CD4-positive, alpha-beta memory T cell (primary cell): ENCODE measurements around the gene AZU1. TPM values are rescaled to one million over a fixed set of nuclear protein-coding genes. Genes with fewer than 3 reads are reported as not detected.
"Not testable (repeated sequence)": the region's sequence is repeated elsewhere in the genome, so short reads cannot be mapped to it uniquely, and the experiment has no call there.

Experiments used
- CTCF ChIA-PET: fragments of 350-600 bp; sonication (Branson Sonifier 250); formaldehyde crosslinking; loops from one replicate; lab custom pipeline; 2021; ENCODE audit warnings: inconsistent platforms; ENCODE audit not compliant: partially characterized antibody; lab: Charles Lee
- POLR2A ChIA-PET: fragments of 350-600 bp; sonication (Branson Sonifier 250); formaldehyde crosslinking; loops from one replicate; lab custom pipeline; 2021; ENCODE audit not compliant: partially characterized antibody; lab: Charles Lee
- DNase-seq, 5 donors: peaks; one replicate each; pipeline versions ENCODE4 v3.0.0 to v3.0.0-alpha.2; 2020 to 2022; ENCODE audit warnings: mixed read lengths in 1 of 5
- H3K27ac ChIP-seq: one replicate; pipeline ENCODE4 v1.7.0; 2013; ENCODE audit warnings: low read depth, low read length
- H3K27me3 ChIP-seq: 2 replicates; pipeline ENCODE4 v1.7.0; 2013; ENCODE audit warnings: mild to moderate bottlenecking, low read length, moderate library complexity; ENCODE audit not compliant: insufficient read depth
- H3K36me3 ChIP-seq: 2 replicates; pipeline ENCODE4 v1.7.0; 2013; ENCODE audit warnings: mild to moderate bottlenecking, low read length, moderate library complexity; ENCODE audit not compliant: insufficient read depth
- H3K4me1 ChIP-seq: 2 replicates; pipeline ENCODE4 v1.7.0; 2013; ENCODE audit warnings: mild to moderate bottlenecking, low read length, moderate library complexity; ENCODE audit not compliant: insufficient read depth
- H3K4me3 ChIP-seq, 2 donors: one replicate each; pipeline ENCODE4 v1.7.0; 2013; ENCODE audit warnings: low read length in 2 of 2, mild to moderate bottlenecking in 1 of 2
- H3K9me3 ChIP-seq, 2 donors: one replicate each; pipeline ENCODE4 v1.7.0; 2013; ENCODE audit warnings: low read length in 2 of 2, control low read depth in 1 of 2; ENCODE audit not compliant: control insufficient read depth in 1 of 2
- H3K27ac Mint-ChIP-seq, 7 donors: one replicate each; pipeline ENCODE4 v1.8.0; 2020 to 2021; ENCODE audit warnings: mixed read lengths in 7 of 7, mild to moderate bottlenecking in 6 of 7, inconsistent platforms in 3 of 7, moderate library complexity in 3 of 7
- H3K27me3 Mint-ChIP-seq, 2 donors: one replicate each; pipeline ENCODE4 v1.8.0; 2020 to 2021; ENCODE audit warnings: mixed read lengths in 2 of 2
- H3K36me3 Mint-ChIP-seq, 2 donors: one replicate each; pipeline ENCODE4 v1.8.0; 2020 to 2021; ENCODE audit warnings: mixed read lengths in 2 of 2, inconsistent platforms in 1 of 2, mild to moderate bottlenecking in 1 of 2
- H3K4me1 Mint-ChIP-seq, 4 donors: one replicate each; pipeline ENCODE4 v1.8.0; 2020 to 2021; ENCODE audit warnings: mixed read lengths in 4 of 4, mild to moderate bottlenecking in 1 of 4
- H3K4me3 Mint-ChIP-seq, 8 donors: one replicate each; pipeline ENCODE4 v1.8.0; 2020 to 2021; ENCODE audit warnings: mixed read lengths in 8 of 8, mild to moderate bottlenecking in 7 of 8, moderate library complexity in 6 of 8, inconsistent platforms in 3 of 8
- H3K9me3 Mint-ChIP-seq, 8 donors: one replicate each; pipeline ENCODE4 v1.8.0; 2020 to 2021; ENCODE audit warnings: mixed read lengths in 8 of 8, mild to moderate bottlenecking in 5 of 8, inconsistent platforms in 3 of 8, moderate library complexity in 1 of 8
- intact Hi-C: fragments of 100-400 bp; cut with micrococcal nuclease; formaldehyde crosslinking; loops from one replicate; pipeline ENCODE4 v1.15.1; 2023
- polyA plus RNA-seq, 2 donors: library from polyadenylated mRNA; unstranded; fragments of 300-500 nt; fragmentation: Illumina TruSeq; gene quantifications; one replicate each; pipeline ENCODE4 v1.2.3, GENCODE V29; 2021
- total RNA-seq, 2 experiments: library from RNA; stranded (reverse); gene quantifications; one replicate each; pipeline ENCODE4 v1.2.3, GENCODE V29; 2021

Gene AZU1
- total and polyA plus RNA-seq, 4 experiments from 2014 or later, result not detected

- Mint-ChIP-seq H3K4me1 (peaks cover 0 to 8% (median 3%) of the 10 kb centered on the region in 4 donors), H3K4me3 (no peak overlapping the region), H3K9me3 (peaks cover 0 to 14% (median 0%) of the 10 kb centered on the region in 8 donors), H3K36me3 (peaks cover 11 to 19% of the 10 kb centered on the region in 2 donors), H3K27ac (peak overlapping the region in 4 of 7 donors; percentile 20 to 84 (median 76)), H3K27me3 (no peaks in the 10 kb centered on the region)
- no peak overlapping the region for H3K4me3 ChIP-seq
- CTCF ChIA-PET, result no interaction called here
- intact Hi-C loops, result no loop called here
- no peak for DNase-seq
- POLR2A ChIA-PET, result no interaction called here
- H3K36me3 ChIP-seq, result peaks cover 3% of the 10 kb centered on the region
- H3K27me3 ChIP-seq, result no peaks in the 10 kb centered on the region
- H3K4me1 ChIP-seq, result no peaks in the 10 kb centered on the region
- H3K27ac ChIP-seq, result no peak overlapping the region
- no peaks in the 10 kb centered on the region for H3K9me3 ChIP-seq
Measured at GRCh38 chr19:815775-816499, 11.7 kb upstream of the AZU1 start.

GRCh38 chr19:816500-816857 lies 11.2 kb upstream of the AZU1 start:
- peaks cover 0 to 14% (median 0%) of the 10 kb centered on the region in 8 donors for H3K9me3 Mint-ChIP-seq
- H3K4me1 Mint-ChIP-seq, result peaks cover 0 to 8% (median 3%) of the 10 kb centered on the region in 4 donors
- CTCF ChIA-PET, result no interaction called here
- Histone ChIP-seq H3K4me1 (no peaks in the 10 kb centered on the region), H3K9me3 (no peaks in the 10 kb centered on the region), H3K27me3 (no peaks in the 10 kb centered on the region), H3K27ac (no peak overlapping the region), H3K4me3 (no peak overlapping the region), H3K36me3 (no peaks in the 10 kb centered on the region)
- H3K4me3 Mint-ChIP-seq, result no peak overlapping the region
- POLR2A ChIA-PET, result no interaction called here
- no peaks in the 10 kb centered on the region for H3K27me3 Mint-ChIP-seq
- intact Hi-C loops, result no loop called here
- DNase-seq, result no peak
- H3K27ac Mint-ChIP-seq, result peak overlapping the region in 4 of 7 donors; percentile 1 to 77 (median 41)
- peaks cover 8 to 16% of the 10 kb centered on the region in 2 donors for H3K36me3 Mint-ChIP-seq

- H3K27ac ChIP-seq, H3K4me1 ChIP-seq, H3K36me3 Mint-ChIP-seq, H3K27me3 ChIP-seq, H3K27ac Mint-ChIP-seq, H3K4me3 Mint-ChIP-seq, H3K9me3 ChIP-seq, H3K4me3 ChIP-seq, H3K9me3 Mint-ChIP-seq, CTCF ChIA-PET, intact Hi-C loops, H3K36me3 ChIP-seq, H3K4me1 Mint-ChIP-seq, H3K27me3 Mint-ChIP-seq, POLR2A ChIA-PET, DNase-seq: not testable (repeated sequence)
Measured at GRCh38 chr19:820212-820611, 7.4 kb upstream of the AZU1 start.

GRCh38 chr19:821231-821824 lies 6.3 kb upstream of the AZU1 start:
- Histone ChIP-seq H3K9me3 (no peaks in the 10 kb centered on the region), H3K4me3 (no peak overlapping the region), H3K4me1 (no peaks in the 10 kb centered on the region), H3K36me3 (no peaks in the 10 kb centered on the region), H3K27me3 (no peaks in the 10 kb centered on the region), H3K27ac (no peak overlapping the region)
- POLR2A ChIA-PET, result no interaction called here
- H3K27ac Mint-ChIP-seq, result no peak overlapping the region
- intact Hi-C loops, result no loop called here
- H3K4me3 Mint-ChIP-seq, result no peak overlapping the region
- H3K27me3 Mint-ChIP-seq, result peaks cover 4 to 7% of the 10 kb centered on the region in 2 donors
- H3K9me3 Mint-ChIP-seq, result peaks cover 0 to 5% (median 0%) of the 10 kb centered on the region in 8 donors
- CTCF ChIA-PET, result no interaction called here
- peaks cover 0 to 3% (median 0%) of the 10 kb centered on the region in 4 donors for H3K4me1 Mint-ChIP-seq
- DNase-seq, result no peak
- H3K36me3 Mint-ChIP-seq, result peaks cover 0 to 2% of the 10 kb centered on the region in 2 donors

DNA sequence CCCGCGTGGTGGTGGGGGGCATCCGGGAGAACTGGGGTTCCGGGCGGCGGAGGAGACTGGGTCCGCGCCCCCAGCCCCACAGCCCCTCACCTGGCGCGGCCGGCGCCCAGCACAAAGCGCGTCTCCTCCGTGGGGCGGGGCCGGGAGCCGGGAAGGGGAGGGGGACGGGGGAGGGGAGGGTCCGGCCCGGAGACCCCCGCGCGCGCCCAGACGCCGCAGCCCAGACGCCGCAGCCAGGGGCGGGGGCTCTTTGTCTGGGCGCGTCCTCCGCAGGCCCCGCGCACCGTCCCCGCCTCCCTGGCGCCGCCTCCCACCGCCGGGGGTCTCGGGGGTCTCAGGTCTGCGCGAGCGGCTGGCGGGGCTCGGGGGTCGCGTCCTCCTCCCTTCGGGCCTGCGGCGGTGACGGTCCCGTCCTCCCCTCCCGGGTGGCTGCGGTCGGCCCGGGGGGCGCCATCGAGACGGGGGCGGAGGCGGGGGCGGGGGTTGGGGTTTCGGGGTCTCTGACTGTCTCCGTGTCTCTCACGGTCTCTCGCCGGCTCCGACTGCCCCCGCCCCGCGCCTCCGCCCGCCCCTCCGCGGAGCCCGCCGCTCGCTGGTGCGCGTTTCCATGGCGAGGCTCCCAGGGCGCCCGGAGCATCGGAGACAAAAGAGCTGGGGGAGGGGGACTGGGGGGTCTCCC lies 5.7 kb upstream of the AZU1 start, which contains the start of gene PLPPR3:
TSS of gene PLPPR3 (minus strand) at position 131 of the 679 bp plus-strand sequence. CDS start 396 bp downstream, outside the sequence.
- Histone ChIP-seq H3K27me3 (no peaks in the 10 kb centered on the region), H3K4me3 (no peak within 1 kb of the TSS), H3K4me1 (no peaks in the 10 kb centered on the region), H3K9me3 (no peaks in the 10 kb centered on the region), H3K36me3 (no peaks in the 10 kb centered on the region), H3K27ac (no peak within 1 kb of the TSS)
- H3K4me3 Mint-ChIP-seq, result peak within 1 kb of the TSS in 1 of 8 donors; percentile 6
- DNase-seq, result no peak
- H3K4me1 Mint-ChIP-seq, result no peaks in the 10 kb centered on the region
- intact Hi-C loops, result no loop called here
- CTCF ChIA-PET, result no interaction called here
- H3K9me3 Mint-ChIP-seq, result peaks cover 0 to 4% (median 0%) of the 10 kb centered on the region in 8 donors
- POLR2A ChIA-PET, result no interaction called here
- H3K27ac Mint-ChIP-seq, result peak within 1 kb of the TSS in 1 of 7 donors; percentile 57
- H3K27me3 Mint-ChIP-seq, result peaks cover 4 to 7% of the 10 kb centered on the region in 2 donors
- H3K36me3 Mint-ChIP-seq, result no peaks in the 10 kb centered on the region

DNA sequence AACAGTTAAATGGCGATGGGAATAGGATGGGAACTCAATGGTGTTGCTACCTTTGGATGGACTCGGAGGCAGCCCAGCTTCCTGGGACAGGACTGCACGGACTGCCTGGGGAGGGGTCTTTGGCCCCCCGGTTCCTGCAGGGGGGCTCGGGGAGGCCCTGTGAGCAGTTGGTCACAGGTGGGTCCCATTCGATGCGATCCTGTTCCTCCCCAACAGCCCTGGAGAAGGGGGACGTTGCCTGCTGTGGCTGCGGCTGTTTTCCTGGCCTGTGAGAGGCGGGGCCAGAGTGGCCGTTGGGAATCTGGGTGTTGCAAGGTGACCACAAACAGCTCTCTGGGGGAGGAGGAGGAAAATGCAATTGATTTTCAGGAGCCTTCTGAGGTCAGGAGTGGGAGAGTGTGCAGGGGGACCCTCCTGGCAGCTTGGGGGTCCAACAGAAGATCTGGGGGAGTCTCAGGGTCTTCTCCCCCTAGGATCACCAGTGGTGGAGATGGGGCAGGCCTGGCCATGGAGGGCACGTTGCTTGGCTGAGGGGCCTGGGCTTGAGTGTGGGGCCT lies 4.0 kb upstream of the AZU1 start:
- H3K27me3 Mint-ChIP-seq, result peaks cover 4 to 7% of the 10 kb centered on the region in 2 donors
- Histone ChIP-seq H3K4me3 (no peak overlapping the region), H3K9me3 (no peaks in the 10 kb centered on the region), H3K27me3 (no peaks in the 10 kb centered on the region), H3K4me1 (no peaks in the 10 kb centered on the region), H3K36me3 (no peaks in the 10 kb centered on the region), H3K27ac (no peak overlapping the region)
- ChIA-PET CTCF (no interaction called here), POLR2A (no interaction called here)
- intact Hi-C loops, result no loop called here
- DNase-seq, result no peak
- H3K4me1 Mint-ChIP-seq, result no peaks in the 10 kb centered on the region
- no peaks in the 10 kb centered on the region for H3K9me3 Mint-ChIP-seq
- no peak overlapping the region for H3K4me3 Mint-ChIP-seq
- H3K27ac Mint-ChIP-seq, result peak overlapping the region in 2 of 7 donors; percentile 12 to 57
- H3K36me3 Mint-ChIP-seq, result no peaks in the 10 kb centered on the region

DNA sequence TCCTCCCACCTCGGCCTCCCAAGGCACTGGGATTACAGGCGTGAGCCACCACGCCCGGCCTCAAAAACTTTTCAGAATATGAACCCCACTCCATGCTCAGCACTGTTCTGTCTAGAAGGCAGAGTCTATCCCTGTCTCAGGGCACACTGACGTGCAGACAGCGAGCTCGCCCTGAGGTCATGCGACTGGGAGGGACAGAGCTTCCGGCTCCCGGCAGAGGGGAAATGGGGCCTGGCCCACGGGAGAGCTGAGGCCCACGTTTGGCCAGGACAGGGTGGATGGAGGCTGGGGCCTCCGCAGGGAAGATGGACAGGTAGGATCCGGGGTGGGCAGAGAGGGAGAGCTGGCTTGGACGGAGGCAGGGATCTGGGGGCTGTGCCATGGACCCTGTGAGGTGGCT lies 2.8 kb upstream of the AZU1 start:
- H3K27me3 ChIP-seq, result no peaks in the 10 kb centered on the region
- CTCF ChIA-PET, result no interaction called here
- no peak overlapping the region for H3K4me3 Mint-ChIP-seq

More for the DNA sequence above, 2.8 kb upstream of the AZU1 start:
- no peaks in the 10 kb centered on the region for H3K36me3 ChIP-seq
- H3K9me3 ChIP-seq, result no peaks in the 10 kb centered on the region
- POLR2A ChIA-PET, result no interaction called here
- Mint-ChIP-seq H3K27ac (no peak overlapping the region), H3K9me3 (no peaks in the 10 kb centered on the region), H3K36me3 (no peaks in the 10 kb centered on the region), H3K4me1 (no peaks in the 10 kb centered on the region), H3K27me3 (peaks cover 4 to 7% of the 10 kb centered on the region in 2 donors)
- DNase-seq, result no peak
- no peaks in the 10 kb centered on the region for H3K4me1 ChIP-seq
- no peak overlapping the region for H3K27ac ChIP-seq
- intact Hi-C loops, result no loop called here
- no peak overlapping the region for H3K4me3 ChIP-seq
